Right ventricle myocardium superior (tissue), 1 donor: ENCODE measurements around the gene DDX50. TPM values are rescaled to one million over a fixed set of nuclear protein-coding genes. Genes with fewer than 3 reads are reported as not detected.
"Not testable (repeated sequence)": the region's sequence is repeated elsewhere in the genome, so short reads cannot be mapped to it uniquely, and the experiment has no call there.

Source experiments
- ATAC-seq: fragments of 200-7000 bp; cut with Tn5 transposase; one replicate; pipeline ENCODE4 v1.9.1; 2020; ENCODE audit warnings: mild to moderate bottlenecking; ENCODE audit not compliant: poor library complexity
- DNase-seq: peaks from one replicate; pipeline ENCODE4 v3.0.0-alpha.2; 2020
- intact Hi-C: fragments of 100-400 bp; cut with DNase I; formaldehyde crosslinking; loops from one replicate; pipeline ENCODE4 v1.11.2; 2022
- total RNA-seq: library from RNA; stranded (reverse); fragmentation: NEBNext Ultra II Directional; extraction: Animal tissue kit (Norgen Biotek cat#: 25700); gene quantifications from one replicate; pipeline ENCODE4 v1.2.1, GENCODE V29; 2021
- donor health status: DM: no; HTN: yes; CAD: no; lungs with severe emphysema.

DDX50 gene
- total RNA-seq, 1 donor from 2014 or later: 17.3 TPM

DNA sequence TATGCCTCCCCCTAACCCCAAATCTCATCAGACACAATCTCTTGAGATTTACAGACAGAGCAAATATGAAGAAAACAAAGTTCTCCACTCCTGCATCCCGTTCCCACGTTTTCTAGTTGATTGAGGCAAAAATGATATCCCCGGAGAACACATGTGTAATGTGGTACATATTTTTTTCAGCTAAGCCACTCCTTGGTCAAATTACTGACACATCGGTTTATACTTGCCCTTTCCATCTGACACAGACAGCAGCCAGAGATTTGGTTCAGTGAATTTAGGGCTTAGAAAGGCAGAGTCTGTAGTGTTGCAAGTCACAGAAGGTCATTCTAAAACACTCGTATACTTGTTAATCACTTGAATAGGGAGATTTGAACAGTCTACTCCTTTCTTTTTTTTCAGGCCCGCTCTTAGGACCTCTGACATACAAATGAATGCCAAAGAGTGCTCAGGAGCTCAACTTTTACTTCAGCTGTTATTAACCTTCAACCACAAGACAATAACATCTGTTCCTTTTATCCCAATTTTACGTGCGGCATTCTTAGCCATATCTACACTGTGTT lies 1.8 kb upstream of the DDX50 start:
- DNase-seq: no peak
- intact Hi-C loops: loop anchor here (10.0 kb wide), 1 partner anchor 344 kb away; no protein-coding TSS in a partner anchor
- no peak for ATAC-seq

DNA sequence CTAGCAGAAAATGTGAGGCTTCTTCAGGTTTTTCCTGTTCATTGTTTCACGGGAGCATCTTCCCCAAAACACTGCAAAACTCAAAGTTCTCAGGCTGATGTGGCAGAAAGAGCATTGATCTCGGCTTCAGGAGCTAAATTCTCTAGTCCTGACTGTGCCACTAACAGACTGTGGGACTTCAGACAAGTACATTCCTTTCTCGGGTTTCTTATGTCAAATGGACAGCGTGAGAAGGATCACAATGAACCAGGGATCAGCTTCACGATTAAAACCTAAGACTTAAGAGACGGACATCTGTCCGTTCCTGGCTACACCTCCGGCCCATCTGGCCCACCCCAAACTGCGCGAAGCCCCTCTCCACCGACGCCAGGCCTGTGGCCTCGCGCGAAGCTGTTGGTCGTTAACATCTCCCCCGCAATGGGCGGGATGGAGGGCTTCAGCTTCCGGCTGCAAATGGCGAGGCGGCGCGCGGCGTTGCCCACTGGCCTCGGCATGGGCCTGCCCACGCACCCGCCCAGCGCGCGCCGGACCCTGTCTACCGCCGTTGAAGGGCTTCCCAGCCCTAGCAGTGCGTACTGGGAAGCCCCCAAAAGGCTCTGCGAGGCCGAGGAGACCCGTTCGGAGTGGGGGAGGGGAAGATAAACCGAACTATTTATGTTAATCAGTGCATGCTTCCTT lies 549 bp upstream of the DDX50 start:
- peak; percentile 87 for DNase-seq
- intact Hi-C loops: no loop called here

GRCh38 chr10:68902382-68902781 lies 1.3 kb downstream of the DDX50 start:
- no peak for ATAC-seq
- DNase-seq: no peak
- intact Hi-C loops: no loop called here

More for the DNA sequence above, 549 bp upstream of the DDX50 start:
- ATAC-seq: peak; percentile 78

DNA sequence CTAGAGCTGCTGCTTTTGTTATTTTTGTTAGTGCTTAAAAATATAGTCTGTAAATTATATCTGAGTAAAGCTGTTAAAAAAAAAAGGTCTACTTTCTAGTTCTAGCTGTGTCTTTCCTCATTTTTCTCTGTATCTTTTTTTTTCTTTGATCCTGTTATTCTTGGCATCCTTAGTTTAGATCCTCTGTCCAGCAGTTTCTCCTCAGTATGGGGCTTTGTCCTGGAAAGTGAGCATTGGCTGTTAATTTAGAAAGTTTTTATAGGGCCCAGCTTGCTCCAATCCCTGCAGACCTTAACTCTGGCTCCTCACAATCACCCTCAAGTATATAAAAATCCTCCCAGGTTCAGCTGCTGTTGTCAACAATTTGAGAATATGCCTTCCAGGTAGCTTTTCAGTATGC lies 23.5 kb downstream of the DDX50 start:
- intact Hi-C loops: loop anchor here (10.0 kb wide), 1 partner anchor 150 kb away; no protein-coding TSS in a partner anchor
- no peak for DNase-seq
- ATAC-seq: no peak

GRCh38 chr10:68925489-68925888 lies 24.4 kb downstream of the DDX50 start:
- intact Hi-C loops: loop anchor here (10.0 kb wide), 1 partner anchor 151 kb away; no protein-coding TSS in a partner anchor
- ATAC-seq (no peak), DNase-seq (no peak)

DNA sequence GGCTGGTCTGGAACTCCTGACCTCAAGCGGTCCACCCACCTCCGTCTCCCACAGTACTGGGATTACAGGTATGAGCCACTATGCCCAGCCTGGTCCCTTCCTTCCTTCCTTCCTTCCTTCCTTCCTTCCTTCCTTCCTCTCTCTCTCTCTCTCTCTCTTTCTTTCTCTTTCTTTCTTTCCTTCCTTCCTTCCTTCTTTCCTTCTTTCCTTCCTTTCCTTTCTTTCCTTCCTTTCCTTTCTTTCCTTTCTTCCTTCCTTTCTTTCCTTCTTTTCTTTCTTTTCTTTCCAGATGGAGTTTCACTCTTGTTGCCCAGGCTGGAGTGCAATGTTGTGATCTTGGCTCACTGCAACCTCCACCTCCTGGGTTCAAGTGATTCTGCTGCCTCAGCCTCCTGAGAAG lies 28.0 kb downstream of the DDX50 start:
- intact Hi-C loops: loop anchor here (10.0 kb wide), 1 partner anchor 154 kb away; no protein-coding TSS in a partner anchor
- ATAC-seq: not testable (repeated sequence)

GRCh38 chr10:68929888-68930287 lies 28.8 kb downstream of the DDX50 start:
- not testable (repeated sequence) for ATAC-seq, DNase-seq
- intact Hi-C loops: loop anchor here (10.0 kb wide), 1 partner anchor 155 kb away; no protein-coding TSS in a partner anchor

More for the DNA sequence above, 28.0 kb downstream of the DDX50 start:
- not testable (repeated sequence) for DNase-seq

DNA sequence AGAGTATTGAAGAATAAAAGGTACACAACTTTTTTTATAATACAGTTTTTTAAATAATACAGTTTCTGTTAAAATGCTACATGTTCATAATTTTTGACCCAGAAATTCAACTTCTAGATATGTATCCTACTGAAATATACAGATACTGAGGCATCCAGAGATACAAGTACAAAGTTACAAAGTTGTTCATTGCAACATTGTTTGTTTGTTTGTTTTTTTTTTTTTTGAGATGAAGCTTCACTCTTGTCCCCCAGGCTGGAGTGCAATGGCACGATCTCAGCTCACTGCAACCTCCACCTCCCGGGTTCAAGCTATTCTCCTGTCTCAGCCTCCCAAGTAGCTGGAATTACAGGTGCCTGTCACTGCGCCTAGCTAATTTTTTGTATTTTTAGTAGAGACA lies 31.7 kb downstream of the DDX50 start:
- not testable (repeated sequence) for ATAC-seq, DNase-seq

DNA sequence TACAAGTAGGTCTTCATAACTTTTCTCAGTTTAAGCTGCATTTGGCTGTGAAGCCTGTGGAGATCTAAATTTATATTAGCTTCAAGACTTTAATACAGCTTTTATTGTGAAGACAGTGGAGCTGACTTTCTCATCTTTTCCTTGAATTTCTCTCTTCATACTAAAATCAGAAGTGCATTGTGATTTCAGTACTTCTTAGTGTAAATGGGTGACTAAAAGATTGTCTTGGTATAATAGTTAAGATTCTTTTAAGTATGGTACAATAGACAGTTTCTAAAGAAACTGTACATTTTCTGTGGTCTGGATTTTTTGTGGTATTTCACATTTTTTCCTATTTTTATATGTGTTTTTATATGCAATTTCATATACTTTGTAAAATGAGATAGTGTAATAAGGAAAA lies 33.9 kb downstream of the DDX50 start:
- no peak for DNase-seq
- intact Hi-C loops: no loop called here
- no peak for ATAC-seq

More for the DNA sequence above, 31.7 kb downstream of the DDX50 start:
- intact Hi-C loops: not testable (repeated sequence)

- DNase-seq (no peak), ATAC-seq (no peak)
- intact Hi-C loops: no loop called here
Measured at GRCh38 chr10:68938117-68938516, 37.0 kb downstream of the DDX50 start.

DNA sequence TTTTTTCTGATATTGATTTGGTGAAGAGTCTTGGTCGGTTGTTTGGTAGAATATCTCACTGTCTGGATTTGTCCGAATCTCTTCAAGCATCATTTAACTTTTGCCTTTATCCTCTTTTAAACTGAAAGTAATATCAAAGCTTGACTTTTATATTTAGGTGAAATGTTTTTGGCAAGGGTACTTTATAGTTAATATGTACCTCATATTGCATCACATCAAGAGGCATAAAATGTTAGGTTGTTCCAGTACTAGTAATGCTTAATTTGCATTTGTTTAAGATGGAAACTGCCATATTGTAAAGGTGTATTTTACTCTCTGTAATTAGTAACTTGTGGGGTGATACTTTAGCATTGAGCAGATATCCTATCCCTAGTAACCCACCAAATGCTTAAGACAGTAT lies 37.8 kb downstream of the DDX50 start:
- no peak for DNase-seq
- intact Hi-C loops: no loop called here
- ATAC-seq: no peak

DNA sequence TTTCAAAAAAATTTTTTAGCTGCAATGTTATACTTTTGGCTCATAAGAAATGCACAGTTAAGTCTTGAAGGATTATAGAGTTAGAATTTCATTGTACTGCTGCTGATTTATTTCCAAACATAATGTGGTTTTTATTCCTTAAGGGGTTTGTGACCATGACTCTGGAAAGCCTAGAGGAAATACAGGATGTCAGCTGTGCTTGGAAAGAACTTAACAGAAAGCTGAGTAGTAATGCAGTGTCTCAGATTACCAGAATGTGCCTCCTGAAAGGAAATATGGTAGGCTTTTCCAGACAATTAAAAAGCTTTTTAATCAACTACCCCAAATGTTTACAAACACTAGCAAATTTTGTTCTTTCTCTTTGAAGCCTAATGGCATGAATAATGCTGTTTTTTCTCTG lies 39.8 kb downstream of the DDX50 start:
- intact Hi-C loops, DNase-seq, ATAC-seq: not testable (repeated sequence)

GRCh38 chr10:68950598-68950997 lies 49.5 kb downstream of the DDX50 start:
- ATAC-seq: no peak
- no peak for DNase-seq
- intact Hi-C loops: no loop called here

- intact Hi-C loops: no loop called here
- DNase-seq (no peak), ATAC-seq (no peak)
Measured at GRCh38 chr10:68954904-68955303, 53.8 kb downstream of the DDX50 start.

DNA sequence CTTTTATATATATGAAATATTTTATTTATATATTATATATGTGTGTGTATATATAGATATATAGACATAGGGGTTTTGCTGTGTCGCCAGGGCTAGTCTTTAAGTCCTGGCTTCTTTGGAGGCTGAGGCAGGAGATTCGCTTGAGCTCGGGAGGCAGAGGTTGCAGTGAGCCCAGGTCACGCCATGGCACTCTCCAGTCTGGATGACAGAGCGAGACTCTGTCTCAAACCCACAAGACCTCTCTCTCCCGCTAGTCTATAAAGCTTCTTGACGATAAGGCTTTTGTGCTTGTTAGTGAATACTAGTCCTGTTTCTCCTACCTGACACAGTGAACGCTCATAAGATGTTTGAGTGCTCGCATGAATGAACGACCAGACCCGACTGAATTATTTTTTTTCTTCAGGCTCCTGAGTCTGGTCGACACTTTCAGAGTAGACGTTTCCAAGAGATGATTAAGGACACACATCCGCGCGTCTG lies 54.3 kb downstream of the DDX50 start:
- intact Hi-C loops: no loop called here
- no peak for ATAC-seq
- no peak for DNase-seq

GRCh38 chr10:68955832-68956532 lies 54.9 kb downstream of the DDX50 start, which contains the start of gene DDX21:
DDX21 (plus strand) TSS chr10:68956170; CDS start chr10:68956226, 56 bp downstream.
- ATAC-seq (peak; percentile 99), DNase-seq (peak; percentile 93)
- intact Hi-C loops: no loop called here

DNA sequence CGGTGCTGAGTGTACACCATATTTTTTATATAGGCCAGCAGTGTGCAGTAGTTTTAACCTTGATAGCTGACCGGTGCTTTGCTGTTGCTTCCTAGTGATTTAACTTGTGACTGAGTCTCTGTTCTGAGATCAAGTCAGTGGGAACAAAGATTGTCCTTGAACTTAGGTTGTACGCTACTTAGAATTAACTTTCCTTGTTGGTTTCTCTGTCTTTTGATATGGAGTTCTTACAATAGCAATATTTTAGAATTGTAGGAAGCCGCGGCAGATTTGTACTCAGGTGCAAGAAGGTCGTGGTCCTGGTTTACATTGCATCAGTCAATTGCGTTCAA lies 56.1 kb downstream of the DDX50 start:
- no peak for DNase-seq
- no peak for ATAC-seq
- intact Hi-C loops: no loop called here

DNA sequence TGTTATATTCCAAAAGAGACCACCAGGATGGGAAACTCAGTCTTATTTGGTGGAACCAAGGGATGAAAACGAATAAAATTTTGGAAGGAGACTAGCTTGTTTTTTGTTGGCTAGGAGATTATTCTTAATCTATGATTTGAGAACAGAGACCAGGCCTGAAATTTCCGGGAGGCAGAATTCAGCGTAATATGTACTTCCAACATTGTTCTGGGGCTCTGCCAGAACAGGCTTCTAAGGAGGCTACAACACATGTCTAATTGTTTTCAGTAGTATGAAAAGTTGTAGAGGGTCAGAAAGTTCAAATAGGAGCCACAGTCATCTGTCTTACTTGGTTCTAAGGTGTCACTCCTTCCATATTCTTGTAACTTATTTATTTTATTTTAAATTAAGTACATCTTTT lies 56.5 kb downstream of the DDX50 start:
- DNase-seq: no peak
- ATAC-seq: no peak
- intact Hi-C loops: no loop called here

DNA sequence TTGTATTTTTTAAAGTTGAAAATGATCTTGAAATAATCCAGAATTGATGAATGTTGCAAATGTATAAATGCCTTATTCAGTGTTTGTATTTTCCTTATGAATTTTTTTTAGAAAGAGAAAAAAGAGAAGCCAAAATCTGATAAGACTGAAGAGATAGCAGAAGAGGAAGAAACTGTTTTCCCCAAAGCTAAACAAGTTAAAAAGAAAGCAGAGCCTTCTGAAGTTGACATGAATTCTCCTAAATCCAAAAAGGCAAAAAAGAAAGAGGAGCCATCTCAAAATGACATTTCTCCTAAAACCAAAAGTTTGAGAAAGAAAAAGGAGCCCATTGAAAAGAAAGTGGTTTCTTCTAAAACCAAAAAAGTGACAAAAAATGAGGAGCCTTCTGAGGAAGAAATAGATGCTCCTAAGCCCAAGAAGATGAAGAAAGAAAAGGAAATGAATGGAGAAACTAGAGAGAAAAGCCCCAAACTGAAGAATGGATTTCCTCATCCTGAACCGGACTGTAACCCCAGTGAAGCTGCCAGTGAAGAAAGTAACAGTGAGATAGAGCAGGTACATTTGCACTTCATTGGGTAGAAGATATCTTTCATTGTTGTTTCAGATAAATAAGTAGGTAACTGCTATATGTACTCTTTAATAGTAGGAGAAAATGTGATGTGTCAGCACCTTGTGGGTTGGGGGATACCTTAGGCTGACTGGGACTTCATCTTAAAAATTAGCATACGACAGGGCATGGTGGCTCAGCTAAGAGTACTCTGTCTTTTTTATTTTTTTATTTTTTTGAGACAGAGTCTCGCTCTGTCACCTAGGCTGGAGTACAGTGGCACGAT lies 58.8 kb downstream of the DDX50 start:
- intact Hi-C loops: no loop called here
- ATAC-seq (no peak), DNase-seq (no peak)
